Activated CD8-positive, alpha-beta memory T cell treated with anti-CD3 and anti-CD28 coated beads, Interleukin-2, amount 50 U/mL, for 1 hour (primary cell): ENCODE measurements around the gene CD320.
"Not testable (repeated sequence)": the region's sequence is repeated elsewhere in the genome, so short reads cannot be mapped to it uniquely, and the experiment has no call there.

Experiments
- DNase-seq: peaks from one replicate; pipeline ENCODE4 v3.0.0-alpha.2; 2020; ENCODE audit errors: extremely low read depth

The CD320 gene

DNA sequence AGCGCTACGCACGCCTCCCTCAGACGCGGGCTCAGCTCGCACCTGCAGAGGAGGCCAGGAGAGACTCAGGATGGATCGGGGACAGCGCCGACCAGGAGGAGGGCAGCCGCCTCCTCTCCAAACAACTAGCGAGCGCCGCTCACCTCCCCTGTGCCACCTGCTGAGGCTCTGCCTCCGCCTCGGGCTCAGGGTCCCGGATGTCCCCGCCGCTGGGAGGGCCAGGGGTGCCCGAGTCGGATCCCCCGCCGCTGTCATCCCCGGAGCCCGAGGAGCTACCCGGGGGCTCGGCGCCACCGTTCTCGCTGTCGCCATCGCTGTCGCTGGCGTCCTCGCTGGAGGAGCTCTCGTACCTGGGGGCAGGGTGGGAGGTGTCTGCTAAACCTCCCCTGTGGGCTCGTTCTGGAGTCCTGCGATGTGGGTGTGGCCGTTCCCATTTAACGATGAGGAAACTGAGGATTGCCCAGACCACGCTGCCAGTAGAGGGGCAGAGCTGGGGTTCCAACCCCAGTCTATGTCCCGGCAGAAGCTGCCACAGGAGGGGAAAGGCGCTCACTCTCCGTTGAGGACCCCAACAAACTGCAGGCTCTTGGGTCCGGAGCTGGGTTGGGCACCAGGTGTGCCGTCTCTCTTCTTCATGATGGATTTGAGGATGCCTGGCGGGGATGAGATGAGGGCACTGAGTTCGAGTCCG lies 25.8 kb upstream of the CD320 start:
- DNase-seq, result no peak

DNA sequence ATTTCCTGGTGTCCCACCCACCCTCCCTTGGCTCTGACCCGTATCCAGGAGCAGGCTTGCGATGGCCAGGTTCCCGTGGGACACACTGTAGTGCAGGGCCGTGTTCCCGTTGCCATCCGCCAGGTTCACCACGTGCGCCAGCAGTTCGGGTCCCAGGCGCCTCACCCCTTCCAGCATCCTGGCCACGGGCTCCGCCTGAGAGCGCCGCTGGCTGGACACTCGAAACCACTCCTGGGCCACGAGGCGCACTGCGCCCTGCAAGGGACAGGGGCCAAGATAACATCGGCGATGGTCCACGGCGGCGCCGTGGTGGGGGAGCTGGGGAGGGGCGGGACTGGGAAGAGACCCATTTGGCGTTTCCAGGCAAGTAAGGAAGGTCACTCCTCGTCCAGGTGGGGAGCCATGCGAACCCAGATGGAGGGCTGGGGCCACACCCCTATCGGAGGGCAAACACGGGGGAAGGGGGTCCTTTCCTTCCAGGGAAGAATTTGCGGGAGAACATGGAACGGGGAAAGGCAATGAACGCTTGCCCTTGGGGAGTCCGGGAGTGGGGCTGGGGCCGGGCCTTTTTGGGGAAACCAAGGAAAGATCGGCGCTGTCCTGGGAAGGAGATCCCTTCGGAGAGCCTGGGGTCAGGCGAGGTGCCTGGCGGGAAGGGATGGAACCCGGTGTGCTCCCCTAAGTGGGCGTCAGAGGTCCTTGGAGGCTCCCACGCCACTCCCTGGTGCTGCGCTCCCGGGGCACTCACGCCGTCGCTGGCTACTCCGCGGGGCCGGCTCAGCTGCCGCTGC lies 25.0 kb upstream of the CD320 start:
- DNase-seq, result no peak

DNA sequence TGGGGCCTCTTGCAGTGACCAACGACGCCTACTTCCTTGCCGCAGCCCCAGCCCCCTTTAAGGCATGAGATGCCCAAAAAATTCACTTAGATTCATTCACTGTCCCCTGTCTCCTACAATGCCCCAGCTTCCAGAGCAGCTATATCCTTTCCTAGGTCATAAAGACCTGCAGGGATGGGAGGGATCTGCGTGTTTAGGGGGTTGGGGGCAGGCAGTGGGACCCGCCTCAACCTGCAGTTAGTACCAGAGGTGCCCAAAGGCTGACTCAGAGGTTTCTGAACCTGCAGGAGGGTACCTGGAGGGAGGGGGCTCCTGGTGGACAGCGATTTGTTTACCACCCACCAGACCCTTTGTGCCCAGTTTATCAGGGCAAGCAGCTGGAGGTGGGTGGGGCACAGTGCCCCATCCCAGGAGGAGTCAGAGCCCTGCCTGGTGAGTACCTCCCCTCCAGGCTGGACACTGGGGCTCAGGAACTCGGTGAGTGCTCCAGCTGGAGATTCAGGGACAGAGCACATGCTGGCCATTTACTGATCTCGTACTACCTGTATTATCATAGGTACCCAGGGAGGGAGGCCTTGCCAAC lies 23.2 kb upstream of the CD320 start:
- no peak for DNase-seq

DNA sequence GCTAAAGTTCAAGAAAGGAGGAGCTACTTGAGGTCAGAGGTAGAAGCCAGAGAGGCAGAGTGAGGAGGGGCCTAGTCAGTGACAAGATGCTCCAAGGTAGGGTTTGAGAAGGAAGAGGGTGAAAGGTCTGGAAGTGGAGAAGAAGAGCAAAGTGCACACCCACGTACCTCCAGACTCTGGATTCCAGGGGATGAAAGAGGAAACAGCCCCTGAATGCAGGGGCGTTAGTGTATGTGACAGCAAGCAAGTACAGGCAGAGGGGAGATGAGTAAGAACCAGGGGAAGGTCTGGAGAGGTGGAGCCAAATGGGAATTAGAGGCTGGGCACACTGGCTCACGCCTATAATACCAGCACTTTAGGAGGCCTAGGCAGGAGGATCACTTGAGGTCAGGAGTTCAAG lies 21.8 kb upstream of the CD320 start:
- no peak for DNase-seq

DNA sequence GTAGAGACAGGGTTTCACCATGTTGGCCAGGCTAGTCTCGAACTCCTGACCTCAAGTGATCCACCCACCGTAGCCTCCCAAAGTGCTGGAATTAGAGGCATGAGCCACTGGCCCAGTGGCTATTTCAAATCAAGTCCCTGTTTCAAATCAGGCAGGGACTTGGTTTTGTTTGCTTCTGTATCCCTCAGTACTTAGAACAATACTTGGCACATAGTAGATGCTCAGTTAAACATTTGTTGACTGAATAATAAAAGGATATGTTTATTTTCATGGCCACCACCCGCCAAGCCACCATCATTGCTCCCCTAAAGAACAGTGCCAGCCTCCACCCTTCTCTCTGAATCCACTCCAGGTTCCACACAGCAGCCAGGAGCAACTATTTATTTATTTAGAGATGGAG lies 17.3 kb upstream of the CD320 start:
- no peak for DNase-seq

DNA sequence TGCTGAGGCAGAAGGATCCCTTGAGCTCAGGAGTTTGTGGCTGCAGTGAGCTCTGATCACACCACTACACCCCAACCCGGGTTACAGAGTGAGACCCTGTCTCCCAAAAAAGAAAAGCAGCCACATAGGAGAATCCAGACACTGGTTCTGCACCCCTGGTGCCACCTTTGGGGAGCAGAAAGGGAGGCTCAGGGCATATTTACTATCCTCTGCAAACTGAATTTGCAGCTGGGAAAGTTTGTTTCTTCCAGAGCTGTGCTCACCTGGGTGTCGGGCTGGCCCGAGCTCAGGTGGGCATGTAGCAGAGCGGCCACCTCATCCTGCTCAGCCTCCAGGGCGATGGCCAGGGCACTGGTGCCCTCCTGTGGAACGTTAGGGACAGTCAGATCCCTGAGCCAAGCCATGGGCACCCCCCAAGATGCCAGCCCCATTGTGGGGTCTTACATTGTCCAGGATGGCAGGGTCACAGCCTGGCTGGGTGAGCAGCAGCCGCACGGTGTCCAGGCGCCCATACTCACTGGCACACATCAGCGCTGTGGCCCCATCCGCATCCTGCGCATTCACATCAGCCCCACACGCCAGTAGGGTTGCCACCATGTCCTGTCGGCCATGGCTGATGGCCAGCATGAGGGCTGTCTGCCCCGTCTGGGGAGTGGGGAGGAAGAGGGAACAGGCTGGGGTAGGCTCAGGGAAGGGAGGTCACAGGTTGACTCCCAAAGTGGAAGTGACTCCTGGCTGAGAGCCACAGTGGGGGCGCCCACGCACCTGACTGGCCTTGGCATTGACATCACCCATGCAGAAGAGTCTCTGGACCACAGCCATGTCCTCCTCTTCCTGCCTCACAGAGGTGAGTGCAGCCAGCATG lies 16.3 kb upstream of the CD320 start:
- no peak for DNase-seq

DNA sequence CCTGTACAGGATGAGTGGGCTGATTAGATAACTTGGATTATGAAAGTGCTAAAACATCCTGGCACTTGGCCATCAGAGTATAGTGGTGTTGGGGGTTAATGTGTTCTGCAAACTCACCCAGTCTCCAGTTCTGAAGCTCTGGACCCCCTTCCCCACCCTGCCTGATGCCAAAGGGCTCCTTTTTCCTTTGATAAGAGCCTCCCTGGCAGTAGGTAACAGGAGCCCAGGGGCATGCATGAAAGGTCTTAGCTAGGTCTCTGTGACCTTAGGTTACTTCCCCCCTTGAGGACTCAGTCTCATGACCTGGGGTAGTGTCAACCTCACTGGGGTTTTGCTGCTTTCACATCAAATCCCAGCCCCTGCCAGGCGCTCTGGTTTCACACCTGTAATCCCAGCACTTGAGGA lies 15.6 kb upstream of the CD320 start:
- DNase-seq, result no peak

DNA sequence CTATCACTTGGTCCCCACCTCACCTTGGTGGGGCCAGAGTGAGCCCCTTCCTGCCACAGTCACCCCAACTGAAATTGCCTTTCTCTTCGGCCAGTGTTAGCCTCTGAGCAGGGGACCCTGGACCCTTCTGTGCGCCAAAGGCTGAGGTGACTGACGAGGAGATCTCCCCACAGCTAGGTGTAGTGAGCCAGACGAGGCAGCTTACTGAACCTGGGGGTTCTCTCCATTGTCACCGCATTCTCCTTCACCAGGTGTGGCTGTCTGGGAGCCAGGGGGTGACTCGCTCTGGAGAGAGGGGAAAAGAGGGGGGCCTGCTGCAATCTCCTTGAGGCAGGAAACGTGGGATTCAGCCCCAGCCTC lies 14.5 kb upstream of the CD320 start:
- no peak for DNase-seq

DNA sequence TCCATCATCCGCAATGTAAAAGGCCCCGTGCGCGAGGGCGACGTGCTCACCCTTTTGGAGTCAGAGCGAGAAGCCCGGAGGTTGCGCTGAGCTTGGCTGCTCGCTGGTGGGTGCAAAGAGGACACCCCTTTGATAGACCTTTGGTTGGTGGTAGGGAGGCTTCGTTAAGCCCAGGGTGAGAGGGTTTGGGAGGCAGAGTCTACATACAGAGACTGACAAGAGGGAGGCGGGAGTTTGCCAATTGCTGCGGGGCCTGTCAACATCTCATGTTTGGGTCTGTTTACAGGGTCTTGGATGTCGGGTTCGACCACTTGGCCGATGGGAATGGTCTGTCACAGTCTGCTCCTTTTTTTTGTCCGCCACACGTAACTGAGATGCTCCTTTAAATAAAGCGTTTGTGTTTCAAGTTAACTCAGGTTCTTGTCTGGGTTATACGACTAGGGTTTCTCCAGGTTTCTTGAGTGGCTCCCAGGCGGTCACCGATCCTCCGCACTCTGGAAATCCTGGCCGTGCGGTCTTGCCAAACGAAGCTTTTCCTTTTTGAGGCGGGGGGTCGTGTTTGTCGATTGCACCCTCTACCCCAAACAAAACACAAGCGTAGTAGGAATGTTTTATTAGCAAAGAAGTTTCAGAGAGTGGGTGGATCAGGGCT lies 14.0 kb upstream of the CD320 start:
- no peak for DNase-seq

DNA sequence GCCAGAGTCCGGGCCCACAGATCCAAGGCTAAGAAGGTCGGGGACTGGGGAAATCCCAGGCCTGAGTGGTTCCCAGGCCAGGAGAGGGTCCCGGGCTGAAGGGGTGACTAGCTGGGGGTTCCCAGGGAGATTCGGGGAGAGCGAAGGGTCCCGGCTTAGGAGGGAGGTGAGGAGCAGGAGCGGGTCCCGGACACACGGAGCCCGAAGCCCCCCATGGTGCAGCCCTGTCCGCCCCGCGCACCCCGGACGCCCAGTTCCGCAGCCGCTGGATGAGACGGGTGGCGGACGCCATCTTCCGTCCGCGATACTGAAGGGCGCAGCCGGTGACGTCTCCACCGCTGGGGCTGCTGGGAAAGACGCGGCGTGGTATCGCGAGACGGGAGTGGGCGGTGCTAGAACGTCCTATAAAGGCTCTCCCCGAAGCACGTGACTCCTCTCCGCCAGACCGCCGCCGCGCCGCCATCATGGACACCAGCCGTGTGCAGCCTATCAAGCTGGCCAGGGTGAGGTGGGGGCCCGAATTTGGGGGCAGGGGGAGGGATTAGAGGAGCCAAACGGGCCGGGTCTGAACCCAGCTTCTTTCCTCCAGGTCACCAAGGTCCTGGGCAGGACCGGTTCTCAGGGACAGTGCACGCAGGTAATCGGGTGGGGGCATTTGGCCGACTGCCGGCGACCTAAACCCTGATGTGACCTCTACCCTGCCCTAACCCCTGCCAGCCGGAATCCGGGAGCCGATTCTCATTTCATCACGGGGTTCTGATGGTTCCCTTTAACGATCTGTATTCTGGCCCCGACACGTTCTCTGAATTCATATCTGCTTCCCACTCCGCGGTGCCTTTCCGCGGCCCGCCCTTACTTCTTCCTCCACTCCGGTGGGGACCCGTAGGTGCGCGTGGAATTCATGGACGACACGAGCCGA lies 13.2 kb upstream of the CD320 start, which contains the start of the genes NDUFA7 and RPS28:
NDUFA7 (minus strand) TSS at position 309 of the 919 bp plus-strand sequence; CDS start at position 292, 17 bp downstream.
RPS28 (plus strand) TSS at position 430 of the 919 bp plus-strand sequence; CDS start at position 465, 35 bp downstream.
- DNase-seq, result peak; percentile 95

DNA sequence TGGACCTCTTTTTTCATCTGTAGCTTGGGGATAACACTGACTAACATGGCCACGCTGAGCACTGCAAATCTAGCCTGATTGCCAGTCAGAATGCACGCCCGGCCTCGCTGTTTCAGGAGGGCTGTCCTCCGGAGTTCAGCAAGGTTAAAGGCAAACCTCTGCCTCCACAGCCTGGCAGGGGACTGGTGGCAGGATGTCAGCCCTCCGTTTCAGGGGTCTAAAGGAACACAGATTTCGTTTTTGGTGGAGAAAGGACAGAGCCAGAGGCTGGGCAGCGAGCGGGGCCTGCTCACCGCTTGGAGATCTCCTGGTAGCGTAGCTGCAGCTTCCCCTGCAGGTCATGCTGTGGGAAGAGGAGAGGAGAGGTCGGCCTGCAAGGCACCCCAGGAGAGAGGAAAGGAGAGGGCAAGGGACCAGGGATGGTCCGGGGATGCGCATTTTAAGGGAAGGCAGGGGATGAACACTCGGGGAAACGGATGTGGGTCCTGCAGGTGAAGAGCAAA lies 12.5 kb upstream of the CD320 start:
- no peak for DNase-seq

DNA sequence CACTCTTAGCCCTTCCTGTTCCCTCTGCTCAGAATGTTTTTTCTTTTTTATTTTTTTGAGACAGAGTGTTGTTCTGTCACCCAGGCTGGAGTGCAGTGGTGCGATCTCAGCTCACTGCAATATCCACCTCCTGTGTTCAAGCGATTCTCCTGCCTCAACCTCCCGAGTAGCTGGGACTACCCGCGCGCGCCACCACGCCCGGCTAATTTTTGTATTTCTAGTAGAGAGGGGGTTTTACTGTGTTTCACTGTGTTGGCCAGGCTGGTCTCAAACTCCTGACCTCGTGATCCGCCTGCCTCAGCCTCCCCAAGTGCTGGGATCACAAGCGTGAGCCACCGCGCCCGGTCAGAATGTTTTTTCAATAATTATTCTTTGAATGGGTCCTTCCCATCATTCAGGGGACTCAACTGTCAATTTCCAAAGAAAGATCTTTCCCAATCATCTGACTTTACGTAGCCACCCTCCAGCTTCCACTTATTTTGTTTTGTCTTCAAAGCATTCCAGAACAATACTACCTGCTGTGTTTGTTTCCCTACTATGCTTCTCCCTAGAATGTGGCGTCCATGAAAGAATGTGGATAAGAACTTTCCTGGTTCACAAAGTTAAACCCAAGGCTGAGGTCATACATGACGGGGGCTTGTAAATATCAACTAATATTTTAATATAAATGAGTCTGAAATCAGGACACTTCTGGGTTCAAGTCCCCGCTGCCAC lies 11.8 kb upstream of the CD320 start:
- DNase-seq, result no peak

DNA sequence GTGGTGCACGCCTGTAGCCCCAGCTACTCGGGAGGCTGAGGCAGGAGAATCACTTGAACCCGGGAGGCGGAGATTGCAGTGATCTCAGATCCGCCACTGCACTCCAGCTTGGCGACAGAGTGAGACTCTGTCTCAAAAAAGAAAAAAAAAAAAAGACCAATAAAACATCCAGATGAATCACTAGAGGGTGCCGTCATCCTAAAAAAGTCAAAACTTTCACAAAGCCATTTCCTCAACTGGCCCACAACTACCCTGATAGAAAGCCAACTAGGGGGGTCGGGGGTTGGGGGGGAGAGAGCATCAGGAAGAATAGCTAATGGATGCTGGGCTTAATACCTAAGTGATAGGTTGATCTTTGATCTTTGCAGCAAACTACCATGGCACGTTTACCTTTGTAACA lies 10.7 kb upstream of the CD320 start:
- not testable (repeated sequence) for DNase-seq

DNA sequence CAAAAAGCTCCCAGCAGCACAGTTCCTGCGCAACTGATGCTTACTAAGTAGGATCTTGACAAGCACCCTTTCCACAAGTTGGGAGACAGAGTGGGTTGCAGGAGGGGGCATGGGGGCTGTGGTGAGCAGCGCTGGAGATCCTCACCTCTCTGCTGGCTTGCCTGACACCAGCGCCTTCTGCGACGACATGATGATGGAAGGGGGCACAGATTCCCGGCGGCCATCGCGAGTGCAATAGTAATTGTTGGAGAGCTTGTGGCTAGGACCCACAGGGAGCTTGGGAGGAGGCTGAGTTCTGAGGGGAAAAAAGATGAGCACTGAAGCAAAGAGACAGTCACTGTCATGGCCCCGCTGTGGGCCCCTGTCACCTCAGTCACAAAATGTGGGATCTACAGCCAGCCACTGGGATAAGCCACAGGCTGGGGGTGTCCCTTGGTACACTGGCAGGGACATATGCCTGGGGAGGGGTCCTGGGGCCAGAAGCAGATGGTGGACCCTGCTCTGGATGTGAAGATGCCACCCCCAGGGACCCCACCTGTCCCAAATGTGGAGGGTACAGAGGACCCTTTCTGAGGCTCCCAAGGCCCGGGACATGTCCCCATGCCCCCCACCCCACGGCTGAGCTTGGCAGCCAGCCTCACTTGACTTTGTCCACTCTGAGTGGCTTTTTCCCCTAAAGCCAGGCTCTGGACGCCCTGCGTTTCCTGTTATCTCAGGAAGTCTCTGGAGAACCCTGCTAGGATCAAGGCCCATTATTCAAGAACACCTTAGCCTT lies 8.4 kb upstream of the CD320 start:
- DNase-seq, result no peak

DNA sequence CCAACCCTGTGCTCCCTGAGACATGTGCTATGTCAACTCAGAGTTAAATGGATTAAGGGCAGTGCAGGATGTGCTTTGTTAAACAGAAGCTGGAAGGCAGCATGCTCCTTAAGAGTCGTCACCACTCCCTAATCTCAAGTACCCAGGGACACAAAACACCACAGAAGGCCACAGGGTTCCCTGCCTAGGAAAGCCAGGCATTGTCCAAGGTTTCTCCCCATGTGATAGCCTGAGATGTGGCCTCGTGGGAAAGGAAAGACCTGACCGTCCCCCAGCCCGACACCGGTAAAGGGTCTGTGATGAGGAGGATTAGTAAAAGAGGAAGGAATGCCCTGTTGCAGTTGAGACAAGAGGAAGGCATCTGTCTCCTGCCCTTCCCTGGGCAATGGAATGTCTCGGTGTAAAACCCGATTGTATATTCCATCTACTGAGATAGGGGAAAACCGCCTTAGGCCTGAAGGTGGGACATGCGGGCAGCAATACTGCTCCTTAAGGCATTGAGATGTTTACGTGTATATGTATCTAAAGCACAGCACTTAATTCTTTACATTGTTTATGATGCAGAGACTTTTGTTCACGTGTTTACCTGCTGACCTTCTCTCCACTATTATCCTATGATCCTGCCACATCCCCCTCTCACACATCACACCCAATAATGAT lies 7.0 kb upstream of the CD320 start:
- not testable (repeated sequence) for DNase-seq

DNA sequence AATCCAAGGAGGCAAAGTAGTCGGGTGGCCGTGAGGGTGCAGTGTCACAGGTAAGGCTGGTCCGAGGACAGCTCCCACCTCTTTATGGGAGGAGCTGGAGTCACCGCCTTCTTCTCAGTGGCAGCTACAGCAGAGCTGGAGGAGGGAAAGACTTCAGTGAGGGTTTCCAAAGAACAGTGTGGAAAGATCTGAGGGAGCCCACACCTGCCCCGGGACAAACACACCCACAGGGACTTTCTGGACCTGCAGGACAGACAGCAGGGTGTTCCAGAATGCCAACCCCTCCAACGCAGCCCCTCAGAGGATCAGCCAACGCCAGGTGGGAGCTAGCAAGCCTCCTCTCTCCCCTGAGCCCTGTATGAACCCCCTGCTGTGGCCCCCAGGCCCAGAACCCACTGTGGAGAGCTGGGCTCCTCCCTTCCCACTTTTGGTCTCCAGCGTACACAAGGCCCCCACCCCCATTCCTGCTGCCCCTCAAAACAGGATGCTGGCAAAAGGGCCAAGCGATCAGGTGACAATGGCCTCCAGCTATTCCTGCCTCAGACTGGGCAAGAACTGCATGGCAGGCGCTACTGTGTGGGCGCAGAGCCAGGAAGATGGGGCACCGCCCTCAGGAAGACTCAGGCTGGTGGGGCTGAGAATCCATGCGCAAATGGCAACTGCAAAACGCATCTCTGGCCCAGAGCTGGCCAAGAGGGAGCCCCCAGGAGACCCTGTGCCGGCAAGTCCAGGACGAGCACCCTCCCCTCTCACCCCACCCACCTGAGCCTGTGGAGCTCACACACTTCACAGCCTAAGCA lies 3.5 kb upstream of the CD320 start:
- no peak for DNase-seq

DNA sequence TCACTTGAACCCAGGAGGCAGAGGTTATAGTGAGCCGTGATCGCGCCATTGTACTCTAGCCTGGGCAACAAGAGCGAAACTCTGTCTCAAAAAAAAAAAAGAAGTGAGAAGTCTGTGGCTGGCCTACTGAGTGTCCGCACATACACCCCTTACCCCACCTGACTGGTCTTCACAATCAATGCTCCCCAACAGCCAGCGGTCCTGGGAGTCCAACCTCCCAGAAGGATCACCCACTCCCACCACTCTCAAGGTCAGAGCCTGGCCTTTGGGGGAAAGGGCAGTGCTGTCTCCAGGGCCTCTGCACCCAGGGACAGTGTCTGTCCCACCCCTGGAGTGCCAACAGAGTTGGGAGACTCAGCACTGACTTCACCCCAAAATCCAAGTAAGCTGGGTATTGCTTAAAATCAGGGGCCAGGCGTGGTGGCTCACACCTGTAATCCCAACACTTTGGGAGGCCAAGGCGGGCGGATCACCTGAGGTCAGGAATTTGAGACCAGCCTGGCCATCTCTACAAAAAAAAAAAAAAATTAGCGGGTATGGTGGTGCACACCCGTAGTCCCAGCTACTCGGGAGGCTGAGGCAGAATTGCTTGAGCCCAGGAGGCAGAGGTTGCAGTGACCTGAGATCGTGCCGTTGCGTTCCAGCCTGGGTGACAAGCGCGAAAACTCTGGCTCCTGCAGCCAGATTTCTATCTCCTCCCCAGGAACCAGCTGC lies 2.3 kb upstream of the CD320 start:
- DNase-seq, result no peak
